ENCODE results near the gene DNM3.
"Not testable (repeated sequence)": the region's sequence is repeated elsewhere in the genome, so short reads cannot be mapped to it uniquely, and the experiment has no call there.

Gene DNM3

DNA sequence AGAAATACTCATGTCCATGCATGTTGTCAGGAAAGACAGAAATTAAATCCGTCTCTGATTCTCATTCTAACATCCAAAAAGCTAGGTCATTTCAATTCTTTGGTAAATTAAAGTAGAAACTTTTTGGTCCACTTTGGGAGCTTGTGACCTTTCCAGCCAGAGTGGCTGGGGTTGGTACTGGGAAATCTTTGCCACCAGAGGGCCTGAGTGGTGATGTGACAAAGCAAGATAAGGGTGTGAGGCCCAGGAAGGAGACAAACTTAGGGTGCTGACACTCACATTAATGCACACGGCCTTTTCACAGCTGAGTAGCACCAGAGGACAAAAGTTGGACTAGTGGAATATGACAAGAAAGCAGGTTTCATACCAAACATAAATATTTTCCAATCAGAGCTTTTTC lies 144.3 kb downstream of the DNM3 start:
- DNase-seq, result no peak

DNA sequence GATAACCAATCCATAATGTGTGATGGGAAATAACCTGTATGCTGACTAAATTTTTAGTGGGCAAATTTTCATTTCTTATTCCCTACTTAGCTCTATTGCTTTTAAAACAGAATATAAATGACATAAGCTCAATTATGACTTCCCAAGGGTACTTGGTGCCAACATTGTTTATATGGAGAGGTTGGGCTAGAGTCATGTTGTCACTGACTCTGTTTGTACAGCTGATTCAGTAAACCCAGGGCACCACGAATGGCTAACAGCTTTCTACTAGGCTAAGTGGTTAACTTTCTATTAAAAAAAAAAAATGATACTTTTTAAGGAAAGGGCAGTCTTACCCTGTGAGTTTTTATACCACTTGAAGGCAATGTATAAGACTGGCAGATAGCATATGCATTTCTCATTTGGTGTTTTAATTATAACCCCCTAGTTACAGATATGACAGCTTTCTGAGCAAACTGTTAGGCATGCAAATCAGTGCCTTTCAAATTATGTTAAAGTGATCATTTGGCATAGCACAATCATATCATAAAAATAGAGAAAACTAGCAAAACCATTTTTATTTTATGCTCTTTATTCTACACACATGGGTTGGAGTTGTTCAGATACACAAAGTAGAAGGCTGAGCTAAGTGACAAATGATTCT lies 147.1 kb downstream of the DNM3 start:
- no peak for DNase-seq

DNA sequence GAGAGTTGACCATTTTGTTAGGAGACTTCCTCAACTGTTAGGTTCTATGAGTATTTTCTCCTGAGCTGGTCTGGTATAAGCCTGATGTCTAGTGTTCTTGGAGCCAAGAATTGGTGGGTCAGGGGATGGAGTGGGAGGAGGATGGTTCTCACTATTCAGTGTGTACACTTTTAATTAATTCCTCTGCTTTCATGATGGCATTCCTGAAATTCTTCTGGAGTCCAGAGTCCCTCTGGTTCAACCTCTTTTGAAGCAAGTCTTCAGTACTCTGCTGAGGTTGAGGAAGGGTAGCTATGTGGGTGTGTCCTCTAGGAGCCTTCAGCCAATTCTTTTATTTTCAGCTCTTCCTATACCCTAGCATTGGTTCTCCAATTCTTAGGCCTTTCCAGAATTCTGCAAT lies 149.1 kb downstream of the DNM3 start:
- DNase-seq, result no peak

DNA sequence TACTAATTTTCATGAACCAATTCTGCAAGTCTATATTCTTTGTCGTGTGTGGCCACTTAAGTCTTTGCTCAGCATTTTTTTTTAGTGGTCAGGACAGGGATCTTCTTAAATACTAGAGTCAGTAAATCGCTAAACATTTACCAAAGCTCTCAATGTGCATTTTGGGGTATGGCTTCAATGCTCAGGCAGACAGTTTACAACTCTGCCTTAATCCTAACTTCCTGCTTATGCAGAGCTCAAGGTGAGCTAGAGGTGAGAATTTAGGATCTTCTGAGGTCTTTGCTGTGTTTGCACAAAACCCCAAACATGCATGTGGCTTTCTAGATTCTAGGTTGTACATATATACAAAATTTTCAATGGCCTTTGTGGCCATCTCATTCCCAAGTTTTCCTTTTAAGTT lies 153.0 kb downstream of the DNM3 start:
- no peak for DNase-seq

DNA sequence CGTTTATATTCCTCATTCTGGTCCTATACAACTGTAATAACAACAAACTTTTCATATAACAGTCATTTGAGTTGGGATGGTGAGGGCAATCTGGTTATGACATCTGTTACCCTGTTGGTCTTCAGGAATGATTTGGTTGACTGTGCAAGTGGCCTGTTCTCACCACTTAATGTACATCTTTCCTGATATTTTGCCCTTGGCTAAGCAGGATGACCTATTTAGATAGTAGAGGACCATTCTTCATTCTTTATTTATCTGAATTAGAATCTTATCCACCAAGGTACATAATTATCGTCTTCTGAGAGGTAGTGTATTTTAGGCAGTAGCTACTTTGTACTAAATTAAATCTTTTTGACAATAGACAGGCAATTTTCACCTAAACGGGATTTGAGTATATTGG lies 154.3 kb downstream of the DNM3 start:
- DNase-seq, result no peak

DNA sequence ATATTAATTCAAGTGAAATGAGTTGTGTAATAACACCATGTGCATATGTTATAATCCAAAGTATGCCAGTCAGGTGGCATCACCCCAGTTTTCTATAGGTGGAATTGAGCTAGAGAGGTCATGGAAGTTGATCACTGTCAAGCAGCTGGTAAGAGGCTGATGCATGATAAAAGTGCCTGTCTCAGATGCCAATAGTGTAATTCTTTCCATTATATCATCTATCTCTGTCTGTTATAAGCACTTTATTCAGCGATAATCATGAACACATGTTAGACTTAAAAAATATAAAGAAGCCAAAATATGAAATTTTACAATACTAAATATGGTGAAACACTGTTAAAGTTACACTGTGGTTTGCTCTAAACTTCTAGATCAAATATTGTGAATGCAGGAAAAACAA lies 156.6 kb downstream of the DNM3 start:
- DNase-seq, result no peak

DNA sequence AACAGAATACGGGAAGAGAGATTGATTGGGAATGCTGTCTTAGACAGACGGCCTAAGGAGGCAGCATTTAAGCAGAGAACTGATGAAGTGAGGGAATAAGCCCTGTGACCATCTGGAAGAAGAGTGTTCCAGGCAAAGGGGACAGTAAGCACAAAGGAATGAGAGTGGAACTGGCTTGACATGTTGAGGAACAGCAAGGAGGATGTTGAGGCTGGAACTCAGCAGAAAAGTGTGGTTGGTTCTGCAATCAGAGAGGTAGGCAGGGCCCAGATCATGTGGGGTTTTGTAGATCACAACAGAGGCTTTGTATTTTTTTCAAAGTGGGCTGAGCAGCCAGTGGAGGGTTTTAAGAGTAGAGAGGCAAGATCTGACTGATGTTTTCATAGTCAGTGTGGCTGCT lies 157.4 kb downstream of the DNM3 start:
- no peak for DNase-seq

DNA sequence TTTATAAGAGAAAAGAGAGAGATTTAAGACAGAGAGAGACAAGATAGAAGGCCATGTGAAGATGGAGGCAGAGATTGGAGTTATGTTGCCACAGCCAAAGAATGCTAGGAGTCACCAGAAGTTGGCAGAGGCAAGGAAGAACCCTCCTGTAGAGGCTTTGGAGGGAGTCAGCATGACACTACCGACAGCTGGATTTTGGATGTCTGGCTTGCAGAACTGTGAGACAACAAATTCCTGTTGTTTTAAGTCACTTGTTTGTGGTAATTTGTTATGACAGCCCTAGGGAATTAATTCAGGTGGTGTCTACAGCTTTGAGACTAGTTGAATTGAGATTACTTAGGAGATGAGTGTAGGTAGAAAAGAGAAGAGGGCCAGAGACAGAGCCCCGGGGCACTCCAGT lies 158.5 kb downstream of the DNM3 start:
- no peak for DNase-seq

DNA sequence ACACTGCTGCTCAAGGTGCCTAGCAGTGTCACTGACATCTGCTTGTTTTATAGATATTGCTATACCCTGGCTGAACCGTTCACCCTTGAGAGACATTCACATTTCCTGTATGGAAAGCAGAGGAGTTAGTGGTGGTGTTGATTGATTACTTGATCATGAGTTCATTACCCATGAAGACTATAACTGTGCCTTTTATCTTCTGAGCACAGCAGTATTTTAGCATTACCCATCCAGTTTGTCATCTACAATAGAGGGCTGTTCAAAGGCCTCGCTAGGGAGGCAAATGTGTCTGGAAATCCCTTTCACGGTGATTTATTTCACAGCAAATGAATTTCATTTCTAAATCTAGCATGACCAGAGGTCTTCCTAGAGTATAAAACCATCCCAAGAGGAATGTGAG lies 160.0 kb downstream of the DNM3 start:
- DNase-seq, result no peak

DNA sequence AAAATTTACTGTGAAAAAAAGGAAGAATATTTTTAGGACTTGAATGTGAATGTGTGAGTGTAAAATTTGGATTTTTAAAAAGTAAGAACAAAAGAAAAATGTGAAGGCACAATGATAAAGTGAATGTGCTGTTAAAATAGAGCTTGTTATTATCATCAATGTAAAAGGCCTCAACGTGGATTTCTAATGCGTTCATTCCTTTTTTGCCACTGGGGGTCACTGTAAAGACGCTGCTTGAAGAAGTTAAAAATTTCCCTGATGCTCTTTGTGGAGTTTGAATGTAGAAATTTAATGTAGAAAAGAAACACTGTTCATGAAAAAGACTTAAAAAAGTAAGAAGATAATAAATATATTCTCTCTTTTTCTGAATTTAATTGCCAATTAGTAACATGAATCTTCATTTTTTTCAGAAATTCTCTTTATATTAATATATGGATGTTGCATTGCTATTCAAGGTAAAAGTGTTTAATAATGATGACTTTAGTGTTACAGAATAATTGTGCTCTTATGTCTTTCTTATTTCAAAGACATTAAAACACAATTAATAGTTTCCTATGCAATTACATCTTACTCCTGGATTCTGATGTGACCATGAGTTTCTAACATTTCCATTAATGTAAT lies 161.5 kb downstream of the DNM3 start:
- no peak for DNase-seq

DNA sequence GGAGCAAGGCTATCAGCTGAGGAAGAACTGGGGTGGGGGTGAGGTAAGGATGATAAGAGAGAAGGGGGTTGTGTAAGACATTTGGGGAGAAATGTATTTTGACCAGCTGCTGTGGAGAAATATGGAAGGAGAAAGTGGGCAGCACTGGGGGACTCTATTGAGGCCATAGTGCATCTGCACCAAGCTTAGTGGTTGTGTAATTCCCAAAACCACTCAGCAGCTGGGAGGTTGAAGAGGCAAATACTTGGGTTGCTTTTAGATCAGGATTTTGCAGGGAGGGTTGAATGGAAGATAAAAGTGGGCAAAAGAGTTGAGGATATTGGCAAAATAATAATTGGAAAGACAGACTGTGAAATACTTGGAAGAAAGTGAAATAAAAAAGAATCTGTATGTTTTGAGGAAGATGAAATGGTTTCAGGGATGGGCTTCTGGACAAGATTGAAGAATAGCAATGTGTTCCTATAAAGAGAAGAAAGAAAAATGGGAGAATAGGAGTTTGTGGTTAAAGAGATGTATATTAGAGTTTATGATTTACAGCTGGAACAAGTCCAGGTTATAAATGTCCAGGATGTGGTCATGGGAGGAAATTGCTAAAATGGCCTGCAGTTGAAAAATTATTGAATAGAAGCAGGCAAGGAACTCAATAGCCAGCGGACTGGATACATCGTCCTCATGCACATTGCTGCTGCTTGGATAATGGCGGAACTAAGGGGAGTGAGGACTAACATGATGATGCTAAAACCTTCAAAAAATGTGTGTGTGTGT lies 162.7 kb downstream of the DNM3 start:
- no peak for DNase-seq

DNA sequence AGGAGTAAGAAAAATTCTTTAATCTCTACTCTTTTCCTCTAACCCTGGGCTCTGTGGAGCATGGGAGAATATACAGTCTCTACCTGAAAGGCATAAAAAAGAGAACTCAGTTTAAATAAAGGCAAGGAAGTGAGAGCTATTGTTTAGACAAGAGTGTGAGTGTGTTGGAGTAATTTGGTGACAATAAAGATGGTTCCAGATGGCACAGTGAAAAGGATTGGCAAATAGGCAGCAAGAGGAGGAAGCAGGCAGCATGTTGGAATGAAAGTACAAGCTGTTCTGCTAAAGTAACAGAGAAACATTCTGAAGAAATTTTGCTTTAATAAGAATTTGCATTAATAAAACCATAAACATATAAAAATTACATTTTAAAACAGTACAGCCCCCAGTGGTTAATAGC lies 163.4 kb downstream of the DNM3 start:
- DNase-seq, result no peak

DNA sequence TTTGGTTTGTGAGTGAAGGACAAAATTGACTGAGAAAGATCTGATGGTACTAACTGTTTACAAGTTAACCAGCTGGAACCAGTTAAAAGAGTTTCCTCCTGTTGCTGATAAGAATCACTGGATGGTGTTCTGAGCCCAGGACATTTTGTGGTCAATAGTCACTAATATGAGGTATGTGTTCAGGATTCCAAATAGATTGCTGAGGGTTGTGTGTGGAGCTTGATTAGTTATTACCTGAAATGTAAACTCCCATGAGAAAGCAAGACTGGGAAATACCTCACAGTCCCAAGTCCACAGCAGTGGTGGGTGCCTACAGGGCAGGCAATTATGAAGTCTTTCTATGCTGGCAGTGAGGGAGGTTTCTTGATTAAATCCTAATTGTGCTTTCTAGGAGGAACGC lies 164.6 kb downstream of the DNM3 start:
- no peak for DNase-seq

DNA sequence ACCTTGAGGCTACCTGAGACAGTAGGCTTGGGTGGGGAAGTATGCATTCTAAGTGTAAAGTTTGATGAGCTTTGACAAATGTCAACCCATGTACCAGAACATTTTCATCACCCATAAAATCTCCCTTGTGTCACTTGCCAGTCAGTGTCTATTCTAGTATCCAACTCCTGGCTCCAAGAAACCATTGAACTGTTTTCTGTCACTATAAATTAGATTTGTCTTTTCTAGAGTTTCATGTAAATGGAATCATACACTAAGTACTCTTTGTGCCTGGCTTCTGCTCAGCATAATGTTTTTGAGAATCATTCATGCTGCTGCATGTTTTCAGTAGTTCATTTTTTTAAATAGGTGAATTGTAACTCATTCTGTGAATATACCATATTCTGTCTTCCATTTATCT lies 165.4 kb downstream of the DNM3 start:
- no peak for DNase-seq

DNA sequence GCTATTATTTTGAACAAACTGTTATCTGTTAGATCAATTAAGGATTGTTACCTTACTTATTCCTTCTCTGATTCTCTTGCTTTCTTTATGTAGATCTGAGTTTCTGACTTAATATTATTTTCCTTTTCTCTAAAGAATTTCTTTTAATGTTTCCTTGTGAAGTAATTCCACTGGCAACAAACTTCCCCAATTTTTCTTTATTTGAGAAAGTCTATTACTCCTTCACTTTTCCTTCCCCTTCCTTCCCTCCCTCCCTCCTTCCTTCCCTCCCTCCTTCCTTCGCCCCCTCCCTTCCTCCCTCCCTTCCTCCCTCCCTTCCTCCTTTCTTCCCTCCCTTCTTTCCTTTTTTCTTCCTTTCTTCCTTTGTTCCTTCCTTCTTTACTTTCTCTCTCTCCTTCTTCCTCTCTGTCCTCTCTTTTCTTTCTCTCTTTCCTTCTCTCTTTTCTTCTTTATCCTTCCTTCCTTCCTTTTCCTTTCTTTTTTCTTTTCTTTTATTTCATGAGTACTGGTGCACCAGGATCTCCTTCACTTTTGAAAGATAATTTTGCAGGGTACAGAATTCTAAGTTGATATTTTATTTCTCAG lies 177.5 kb downstream of the DNM3 start:
- no peak for DNase-seq

DNA sequence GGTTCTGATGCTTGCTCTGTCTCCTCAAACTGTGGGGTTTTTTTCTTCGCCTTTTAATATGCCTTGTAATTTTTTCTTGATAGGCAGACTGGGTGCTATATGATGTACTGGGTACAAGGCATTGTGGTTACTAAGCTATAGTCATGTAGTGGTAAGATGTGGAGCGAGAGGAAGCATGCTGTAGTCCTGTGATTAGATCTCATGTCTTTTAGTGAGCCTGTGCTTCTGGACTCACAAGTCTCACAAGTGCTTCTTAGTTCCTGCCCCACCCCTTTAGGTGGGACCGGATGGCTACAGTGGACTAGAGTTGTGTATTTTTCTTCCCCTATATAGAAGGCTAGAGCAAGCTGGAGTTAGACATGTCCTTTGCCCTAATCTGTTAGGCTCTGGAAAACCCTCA lies 178.7 kb downstream of the DNM3 start:
- DNase-seq, result no peak

DNA sequence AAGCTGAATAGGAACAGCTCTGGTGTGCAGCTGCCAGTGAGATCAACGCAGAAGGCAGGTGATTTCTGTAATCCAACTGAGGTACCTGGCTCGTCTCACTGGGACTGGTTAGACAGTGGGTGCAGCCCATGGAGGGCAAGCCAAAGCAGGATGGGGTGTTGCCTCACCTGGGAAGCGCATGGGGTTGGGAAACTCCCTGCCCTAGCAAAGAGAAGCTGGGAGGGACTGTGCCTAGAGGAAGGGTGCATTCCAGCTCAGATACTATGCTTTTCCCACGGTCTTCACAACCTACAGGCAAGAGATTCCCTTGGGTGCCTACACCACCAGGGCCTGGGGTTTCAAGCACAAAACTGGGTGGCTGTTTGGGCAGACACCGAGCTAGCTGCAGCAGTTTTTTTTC lies 183.2 kb downstream of the DNM3 start:
- DNase-seq, result no peak

DNA sequence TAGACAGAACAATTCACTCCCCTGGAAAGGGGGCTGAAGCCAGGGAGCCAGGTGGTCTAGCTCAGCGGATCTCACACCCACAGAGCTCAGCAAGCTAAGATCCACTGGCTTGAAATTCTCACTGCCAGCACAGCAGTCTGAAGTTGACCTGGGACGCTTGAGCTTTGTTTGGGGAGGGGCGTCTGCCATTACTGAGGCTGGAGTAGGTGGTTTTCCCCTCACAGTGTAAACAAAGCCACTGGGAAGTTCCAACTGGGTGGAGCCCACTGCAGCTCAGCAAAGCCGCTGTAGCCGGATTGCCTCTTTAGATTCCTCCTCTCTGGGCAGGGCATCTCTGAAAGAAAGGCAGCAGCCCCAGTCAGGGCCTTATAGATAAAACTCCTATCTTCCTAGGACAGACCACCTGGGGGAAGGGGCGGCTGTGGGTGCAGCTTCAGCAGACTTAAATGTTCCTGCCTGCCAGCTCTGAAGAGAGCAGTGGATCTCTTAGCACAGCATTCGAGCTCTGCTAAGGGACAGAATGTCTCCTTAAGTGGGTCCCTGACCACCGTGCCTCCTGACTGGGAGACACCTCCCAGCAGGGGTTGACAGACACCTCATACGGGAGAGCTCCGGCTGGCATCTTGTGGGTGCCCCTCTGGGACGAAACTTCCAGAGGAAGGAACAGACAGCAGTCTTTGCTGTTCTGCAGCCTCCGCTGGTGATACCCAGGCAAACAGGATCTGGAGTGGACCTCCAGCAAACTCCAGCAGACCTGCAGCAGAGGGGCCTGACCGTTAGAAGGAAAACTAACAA lies 183.8 kb downstream of the DNM3 start:
- not testable (repeated sequence) for DNase-seq

DNA sequence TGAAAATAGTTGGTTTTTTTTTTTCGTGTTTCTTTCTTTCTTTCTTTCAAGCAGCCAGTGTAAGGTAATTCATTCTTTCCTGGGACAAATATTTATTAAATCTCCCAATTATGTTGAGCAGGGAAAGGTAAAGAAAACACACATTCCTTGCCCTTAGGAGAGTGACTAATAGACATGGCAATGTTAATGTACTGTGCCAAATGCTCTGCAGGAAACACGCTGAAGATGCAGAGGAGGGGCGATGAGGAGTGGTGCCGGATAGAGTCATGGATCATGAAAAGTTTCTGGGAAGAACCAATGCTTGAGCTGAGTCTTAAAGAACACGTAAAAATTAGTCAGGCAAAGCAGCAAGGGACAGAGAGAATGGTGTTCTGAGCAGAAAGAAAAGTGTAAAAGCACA lies 199.2 kb downstream of the DNM3 start:
- DNase-seq, result no peak

DNA sequence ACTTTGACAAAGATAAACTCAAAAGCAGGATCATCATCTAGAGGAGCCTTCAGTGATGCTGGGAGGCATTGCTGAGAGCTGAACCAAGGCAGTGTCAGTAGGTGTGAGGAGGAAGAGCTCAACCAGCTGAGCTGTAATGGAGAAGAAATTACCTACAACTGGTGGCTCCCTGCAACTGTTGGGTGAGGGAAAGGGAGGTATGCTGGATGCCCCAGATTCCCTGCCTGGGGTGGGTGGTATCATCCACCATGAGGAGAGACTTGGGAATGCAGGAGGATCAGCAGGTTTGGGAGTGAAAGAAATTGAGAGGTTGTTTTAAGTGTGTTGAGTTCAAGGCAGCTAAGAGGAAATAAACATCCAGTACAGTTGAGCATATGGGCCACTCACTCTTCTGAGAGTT lies 199.8 kb downstream of the DNM3 start:
- no peak for DNase-seq

DNA sequence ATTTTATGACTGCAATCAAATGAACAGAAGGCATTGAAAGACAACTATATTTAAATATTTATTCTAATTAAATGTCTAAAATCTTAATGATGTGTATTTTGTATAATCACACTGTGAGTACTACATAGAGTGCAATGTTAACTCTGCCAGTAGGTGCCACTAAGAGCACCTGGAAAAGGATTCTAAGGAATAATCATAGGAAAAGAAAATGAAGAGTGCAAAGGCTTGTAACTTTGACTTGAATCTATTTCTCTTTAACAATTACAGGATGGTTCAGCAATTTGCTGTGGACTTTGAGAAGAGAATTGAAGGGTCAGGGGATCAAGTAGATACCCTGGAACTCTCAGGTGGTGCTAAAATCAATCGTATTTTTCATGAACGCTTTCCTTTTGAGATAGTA lies 200.4 kb downstream of the DNM3 start:
- DNase-seq, result no peak

DNA sequence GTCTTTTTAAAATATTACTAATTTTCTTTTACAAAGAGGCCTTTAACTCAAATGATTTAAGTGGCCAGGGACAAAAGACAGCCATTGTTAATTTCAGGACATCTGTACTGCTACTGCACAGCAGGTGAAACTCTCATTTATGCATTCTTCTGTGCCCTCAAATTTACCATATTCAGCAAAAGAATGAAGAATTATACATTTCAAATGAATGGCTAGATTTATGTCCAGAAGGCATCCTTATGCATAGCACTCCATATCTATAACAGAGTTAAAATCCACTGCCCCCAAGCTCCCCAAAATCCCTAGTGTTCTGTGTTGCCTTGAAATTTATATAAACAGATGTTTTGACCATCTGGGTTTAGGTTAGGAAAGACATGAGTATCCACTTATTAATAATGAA lies 202.6 kb downstream of the DNM3 start:
- no peak for DNase-seq

DNA sequence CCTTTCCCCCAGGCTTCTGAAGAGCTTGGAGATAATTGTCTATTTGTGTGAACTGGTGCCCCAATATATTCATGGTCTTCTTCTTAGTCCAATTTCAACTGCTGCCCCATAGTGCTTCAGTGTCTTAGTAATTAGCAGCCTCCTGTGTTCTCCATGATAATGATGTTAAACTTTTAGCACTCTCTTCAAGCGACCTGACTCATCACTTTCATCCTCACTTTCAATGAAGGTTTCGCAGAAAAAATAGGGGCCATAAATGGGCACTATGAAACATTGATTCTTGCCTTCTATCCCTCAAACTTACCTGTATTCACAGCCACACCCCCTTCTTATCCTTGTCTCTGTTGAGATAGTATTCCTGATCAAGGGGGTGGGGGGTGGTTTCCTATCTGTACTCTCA lies 210.6 kb downstream of the DNM3 start:
- no peak for DNase-seq

All from GOT3 (cell line).